ENCODE results near the gene GNA14.
"Not testable (repeated sequence)": the region's sequence is repeated elsewhere in the genome, so short reads cannot be mapped to it uniquely, and the experiment has no call there.

GNA14 gene

DNA sequence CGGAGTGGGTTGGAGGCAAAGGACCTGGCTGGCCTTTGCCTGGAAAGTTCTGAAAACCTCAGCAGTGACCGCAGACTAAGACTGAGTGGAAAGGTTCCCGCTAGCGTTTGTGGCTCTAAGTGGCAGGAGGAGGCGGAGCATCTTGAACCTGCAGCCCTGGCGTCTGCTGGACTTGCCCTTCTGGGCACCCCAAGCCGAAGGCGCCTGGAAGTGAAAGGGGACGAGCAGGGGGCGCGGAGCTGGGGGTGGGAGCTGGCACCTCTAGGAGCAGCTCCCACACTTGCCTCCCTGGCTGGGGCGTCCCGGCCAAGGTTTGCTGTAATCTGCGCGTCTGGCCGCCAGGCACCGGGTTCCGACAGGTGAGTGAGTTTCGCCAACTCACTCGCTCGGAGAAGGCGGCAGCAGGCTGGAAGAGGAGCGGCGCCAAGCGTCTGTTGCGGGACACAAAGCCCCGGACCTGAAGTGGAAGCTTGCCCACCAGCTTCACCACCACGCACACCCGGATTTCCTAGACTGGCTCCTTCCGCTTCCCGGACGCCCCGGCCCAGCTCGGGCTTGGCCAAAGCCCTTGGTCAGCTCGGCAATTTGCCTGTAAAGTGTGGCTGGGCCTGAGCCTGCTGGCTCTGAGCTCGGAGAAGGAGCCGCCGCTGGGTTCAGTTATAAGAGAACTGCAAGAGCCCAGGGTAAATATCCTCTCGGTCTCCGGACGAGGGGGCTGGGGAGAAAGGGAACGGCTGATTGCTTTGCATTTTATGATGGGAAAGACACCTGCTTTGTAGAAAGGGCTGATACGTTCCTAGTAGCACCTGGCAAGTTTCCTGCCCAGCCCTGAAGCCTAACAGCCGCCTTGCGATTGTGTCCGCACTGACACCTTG, at the start of gene GNA14:
Gene GNA14 (minus strand): TSS at position 89 of the 875 bp plus-strand sequence. CDS start 529 bp downstream, outside the sequence.
- H3K9ac ChIP-seq (ENCODE audit: low read depth, low read length) = peak within 1 kb of the TSS; percentile 40
- no peaks in the 10 kb centered on the region for H3K36me3 ChIP-seq (ENCODE audit: control insufficient read depth, insufficient read depth, low read length)
- peaks cover 26% of the 10 kb centered on the region for H3K4me1 ChIP-seq (ENCODE audit: control insufficient read depth, insufficient read depth, low read length)
- peak within 1 kb of the TSS; percentile 31 for H3K27ac ChIP-seq (ENCODE audit: low read depth, low read length)
- H3K4me3 ChIP-seq (ENCODE audit: low read depth, low read length) = peak within 1 kb of the TSS; percentile 73
- H3K27me3 ChIP-seq (ENCODE audit: control insufficient read depth, insufficient read depth, low read length) = peaks cover 34% of the 10 kb centered on the region
- no peaks in the 10 kb centered on the region for H3K9me3 ChIP-seq (ENCODE audit: control insufficient read depth, insufficient read depth, low read length)

- no peak overlapping the region for H3K4me3 ChIP-seq (ENCODE audit: low read depth, low read length)
Observed at GRCh38 chr9:77697238-77697984, 49.3 kb upstream of the GNA14 start.

DNA sequence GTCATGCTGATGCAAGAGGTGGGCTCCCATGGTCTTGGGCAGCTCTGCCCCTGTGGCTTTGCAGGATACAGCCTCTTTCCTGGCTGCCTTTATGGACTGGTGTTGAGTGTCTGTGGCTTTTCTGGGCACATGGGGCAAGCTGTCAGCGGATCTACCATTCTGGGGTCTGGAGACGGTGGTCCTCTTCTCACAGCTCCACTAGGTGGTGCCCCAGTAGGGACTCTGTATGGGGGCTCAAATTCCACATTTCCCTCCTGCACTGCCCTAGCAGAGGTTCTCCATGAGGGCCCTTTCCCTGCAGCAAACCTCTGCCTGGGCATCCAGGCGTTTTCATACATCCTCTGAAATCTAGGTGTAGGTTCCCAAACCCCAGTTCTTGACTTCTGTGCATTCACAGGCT, 42.6 kb upstream of the GNA14 start:
- H3K4me3 ChIP-seq (ENCODE audit: low read depth, low read length); H3K27me3 ChIP-seq (ENCODE audit: control insufficient read depth, insufficient read depth, low read length); H3K9ac ChIP-seq (ENCODE audit: low read depth, low read length); H3K36me3 ChIP-seq (ENCODE audit: control insufficient read depth, insufficient read depth, low read length); H3K4me1 ChIP-seq (ENCODE audit: control insufficient read depth, insufficient read depth, low read length); H3K27ac ChIP-seq (ENCODE audit: low read depth, low read length): not testable (repeated sequence)
- peaks cover 11% of the 10 kb centered on the region for H3K9me3 ChIP-seq (ENCODE audit: control insufficient read depth, insufficient read depth, low read length)

More at GRCh38 chr9:77697238-77697984, 49.3 kb upstream of the GNA14 start:
- no peaks in the 10 kb centered on the region for H3K4me1 ChIP-seq (ENCODE audit: control insufficient read depth, insufficient read depth, low read length)
- no peak overlapping the region for H3K27ac ChIP-seq (ENCODE audit: low read depth, low read length)
- no peaks in the 10 kb centered on the region for H3K36me3 ChIP-seq (ENCODE audit: control insufficient read depth, insufficient read depth, low read length)
- H3K9ac ChIP-seq (ENCODE audit: low read depth, low read length) = no peak overlapping the region
- H3K27me3 ChIP-seq (ENCODE audit: control insufficient read depth, insufficient read depth, low read length) = no peaks in the 10 kb centered on the region
- H3K9me3 ChIP-seq (ENCODE audit: control insufficient read depth, insufficient read depth, low read length) = no peaks in the 10 kb centered on the region

- H3K27me3 ChIP-seq (ENCODE audit: control insufficient read depth, insufficient read depth, low read length); H3K9ac ChIP-seq (ENCODE audit: low read depth, low read length); H3K27ac ChIP-seq (ENCODE audit: low read depth, low read length); H3K4me3 ChIP-seq (ENCODE audit: low read depth, low read length); H3K4me1 ChIP-seq (ENCODE audit: control insufficient read depth, insufficient read depth, low read length); H3K36me3 ChIP-seq (ENCODE audit: control insufficient read depth, insufficient read depth, low read length): not testable (repeated sequence)
- H3K9me3 ChIP-seq (ENCODE audit: control insufficient read depth, insufficient read depth, low read length) = peaks cover 11% of the 10 kb centered on the region
Observed at GRCh38 chr9:77690119-77690518, 42.0 kb upstream of the GNA14 start.

- not testable (repeated sequence) for H3K27me3 ChIP-seq (ENCODE audit: control insufficient read depth, insufficient read depth, low read length); H3K9ac ChIP-seq (ENCODE audit: low read depth, low read length); H3K36me3 ChIP-seq (ENCODE audit: control insufficient read depth, insufficient read depth, low read length); H3K27ac ChIP-seq (ENCODE audit: low read depth, low read length); H3K4me1 ChIP-seq (ENCODE audit: control insufficient read depth, insufficient read depth, low read length); H3K4me3 ChIP-seq (ENCODE audit: low read depth, low read length)
- peaks cover 20% of the 10 kb centered on the region for H3K9me3 ChIP-seq (ENCODE audit: control insufficient read depth, insufficient read depth, low read length)
Observed at GRCh38 chr9:77687737-77688136, 39.6 kb upstream of the GNA14 start.

- H3K4me3 ChIP-seq (ENCODE audit: low read depth, low read length) = no peak overlapping the region
- no peaks in the 10 kb centered on the region for H3K27me3 ChIP-seq (ENCODE audit: control insufficient read depth, insufficient read depth, low read length)
- peaks cover 10% of the 10 kb centered on the region for H3K9me3 ChIP-seq (ENCODE audit: control insufficient read depth, insufficient read depth, low read length)
- H3K27ac ChIP-seq (ENCODE audit: low read depth, low read length) = no peak overlapping the region
- H3K4me1 ChIP-seq (ENCODE audit: control insufficient read depth, insufficient read depth, low read length) = no peaks in the 10 kb centered on the region
- H3K36me3 ChIP-seq (ENCODE audit: control insufficient read depth, insufficient read depth, low read length) = no peaks in the 10 kb centered on the region
- no peak overlapping the region for H3K9ac ChIP-seq (ENCODE audit: low read depth, low read length)
Observed at GRCh38 chr9:77680581-77680980, 32.5 kb upstream of the GNA14 start.

DNA sequence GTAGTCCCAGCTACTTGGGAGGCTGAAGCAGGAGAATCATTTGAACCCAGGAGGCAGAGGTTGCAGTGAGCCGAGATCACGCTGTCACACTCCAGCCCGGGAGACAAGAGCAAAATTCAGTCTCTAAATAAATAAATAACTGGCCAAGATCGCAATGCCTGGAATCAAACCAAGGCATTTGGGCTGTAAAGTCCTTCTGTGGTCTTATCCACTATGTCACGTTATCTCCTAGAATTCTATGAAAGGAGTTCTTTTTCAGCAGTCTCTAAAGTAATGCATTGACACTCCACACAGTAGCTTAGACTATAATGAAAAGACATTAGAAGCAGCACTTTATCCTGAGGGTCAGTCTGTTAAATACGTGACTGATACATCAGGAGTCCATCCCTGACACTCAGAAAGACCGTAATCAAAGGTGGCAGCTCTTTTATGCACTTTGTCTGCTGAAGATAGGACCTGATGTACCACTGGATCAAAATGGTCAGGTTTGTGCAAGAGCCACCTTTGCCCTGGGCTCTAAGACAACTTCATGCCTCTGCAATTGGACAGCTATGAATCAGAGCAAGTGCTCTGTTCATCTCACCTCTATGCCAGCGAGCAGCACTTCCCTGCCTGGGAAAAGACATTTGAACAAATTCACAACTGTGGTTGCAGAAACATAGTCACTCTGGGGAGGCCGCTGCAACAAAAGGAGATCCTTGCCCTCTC, 31.7 kb upstream of the GNA14 start:
- Histone ChIP-seq H3K36me3 (ENCODE audit: control insufficient read depth, insufficient read depth, low read length) (no peaks in the 10 kb centered on the region), H3K4me3 (ENCODE audit: low read depth, low read length) (no peak overlapping the region), H3K27me3 (ENCODE audit: control insufficient read depth, insufficient read depth, low read length) (no peaks in the 10 kb centered on the region), H3K27ac (ENCODE audit: low read depth, low read length) (no peak overlapping the region), H3K9ac (ENCODE audit: low read depth, low read length) (no peak overlapping the region), H3K9me3 (ENCODE audit: control insufficient read depth, insufficient read depth, low read length) (peaks cover 10% of the 10 kb centered on the region), H3K4me1 (ENCODE audit: control insufficient read depth, insufficient read depth, low read length) (no peaks in the 10 kb centered on the region)

- peaks cover 8% of the 10 kb centered on the region for H3K9me3 ChIP-seq (ENCODE audit: control insufficient read depth, insufficient read depth, low read length)
- no peak overlapping the region for H3K4me3 ChIP-seq (ENCODE audit: low read depth, low read length)
- H3K27me3 ChIP-seq (ENCODE audit: control insufficient read depth, insufficient read depth, low read length) = no peaks in the 10 kb centered on the region
- no peaks in the 10 kb centered on the region for H3K4me1 ChIP-seq (ENCODE audit: control insufficient read depth, insufficient read depth, low read length)
- H3K9ac ChIP-seq (ENCODE audit: low read depth, low read length) = no peak overlapping the region
- no peak overlapping the region for H3K27ac ChIP-seq (ENCODE audit: low read depth, low read length)
- no peaks in the 10 kb centered on the region for H3K36me3 ChIP-seq (ENCODE audit: control insufficient read depth, insufficient read depth, low read length)
Observed at GRCh38 chr9:77679088-77679487, 31.0 kb upstream of the GNA14 start.

GRCh38 chr9:77677957-77678535, 29.9 kb upstream of the GNA14 start:
- Histone ChIP-seq H3K9ac (ENCODE audit: low read depth, low read length) (no peak overlapping the region), H3K27me3 (ENCODE audit: control insufficient read depth, insufficient read depth, low read length) (no peaks in the 10 kb centered on the region), H3K36me3 (ENCODE audit: control insufficient read depth, insufficient read depth, low read length) (no peaks in the 10 kb centered on the region), H3K4me1 (ENCODE audit: control insufficient read depth, insufficient read depth, low read length) (no peaks in the 10 kb centered on the region), H3K4me3 (ENCODE audit: low read depth, low read length) (no peak overlapping the region), H3K9me3 (ENCODE audit: control insufficient read depth, insufficient read depth, low read length) (no peaks in the 10 kb centered on the region), H3K27ac (ENCODE audit: low read depth, low read length) (no peak overlapping the region)

DNA sequence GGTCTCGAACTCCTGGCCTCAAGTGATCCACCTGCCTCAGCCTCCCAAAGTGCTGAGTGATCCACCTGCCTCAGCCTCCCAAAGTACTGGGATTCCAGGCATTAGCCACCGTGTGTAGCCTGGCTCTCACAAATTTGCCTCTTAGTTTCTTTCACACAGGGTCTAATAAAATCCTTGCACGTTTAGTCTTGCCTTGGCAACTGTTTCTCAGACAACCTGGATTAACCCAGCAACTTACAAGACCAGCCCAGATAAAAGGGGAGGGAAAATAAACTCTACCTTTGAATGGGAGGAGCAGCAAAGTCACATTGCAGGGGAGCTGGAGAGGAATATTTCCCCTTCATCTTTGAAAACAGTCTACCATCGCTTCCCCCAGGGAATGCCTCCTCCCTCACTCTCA, 29.3 kb upstream of the GNA14 start:
- H3K27me3 ChIP-seq (ENCODE audit: control insufficient read depth, insufficient read depth, low read length) = no peaks in the 10 kb centered on the region
- H3K4me1 ChIP-seq (ENCODE audit: control insufficient read depth, insufficient read depth, low read length) = no peaks in the 10 kb centered on the region
- no peak overlapping the region for H3K9ac ChIP-seq (ENCODE audit: low read depth, low read length)
- H3K4me3 ChIP-seq (ENCODE audit: low read depth, low read length) = no peak overlapping the region
- no peaks in the 10 kb centered on the region for H3K36me3 ChIP-seq (ENCODE audit: control insufficient read depth, insufficient read depth, low read length)
- H3K9me3 ChIP-seq (ENCODE audit: control insufficient read depth, insufficient read depth, low read length) = no peaks in the 10 kb centered on the region
- no peak overlapping the region for H3K27ac ChIP-seq (ENCODE audit: low read depth, low read length)
